ENCODE data around the gene GTF3C4. TPM values are rescaled to one million over a fixed set of nuclear protein-coding genes. Genes with fewer than 3 reads are reported as not detected.
A peak's percentile ranks its signal among the peaks of the same experiment; 100 is the strongest.

The GTF3C4 gene
- total and polyA plus RNA-seq, 2 of the 13 experiments (the other 11 are each of a cell fraction or from before 2014, with no cell fraction given), result 2.6 to 12.9 TPM

DNA sequence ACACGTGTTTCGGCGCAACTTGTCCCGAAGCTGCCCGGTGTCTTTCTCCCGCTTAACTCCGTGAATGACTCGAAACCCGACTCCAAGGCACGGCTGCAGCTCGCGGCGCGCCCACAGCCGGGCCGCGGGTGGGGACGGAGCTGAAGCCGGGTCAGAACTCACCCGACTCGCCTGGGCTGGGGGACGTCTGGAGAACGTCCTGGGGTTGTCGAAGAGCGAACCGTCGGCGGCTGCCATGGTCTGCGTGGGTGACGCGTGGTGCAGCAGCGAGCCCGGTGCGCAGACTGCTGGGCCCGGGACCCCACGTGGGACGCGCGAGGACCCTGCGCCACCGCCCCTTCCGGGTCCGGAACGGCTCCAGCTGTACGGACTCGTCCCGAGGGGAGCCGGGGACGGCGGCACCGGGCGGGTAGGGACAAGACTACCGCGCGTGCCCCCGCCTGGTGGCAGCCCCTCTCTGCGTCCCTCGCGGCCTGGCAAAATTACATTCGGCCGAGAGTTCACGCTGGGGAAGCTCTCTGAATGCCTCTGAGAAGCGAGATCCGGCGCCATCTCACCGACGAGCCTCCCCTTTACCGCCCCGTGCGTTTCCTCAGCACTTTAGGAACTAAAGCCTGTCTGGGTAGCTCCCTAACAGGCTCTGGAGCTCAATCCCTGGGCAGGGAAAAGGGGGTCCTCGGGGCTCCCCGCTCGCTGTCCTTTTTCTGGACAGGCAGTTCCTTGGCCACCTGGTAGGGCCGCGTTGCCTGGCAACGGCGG, 387 bp upstream of the GTF3C4 start, which contains the start of gene DDX31 (continued):
- TF ChIP-seq CBX2 (IDR thresholded peaks at IDR 0.05; ENCODE audit: low read depth, low read length) (no peak), CBX2 (CRISPR knock-in tag; IDR thresholded peaks at IDR 0.05; ENCODE audit: low read depth) (no peak), ZNF432 (CRISPR knock-in tag; IDR thresholded peaks at IDR 0.05; ENCODE audit: borderline replicate concordance) (no peak), ZNF549 (CRISPR knock-in tag; IDR thresholded peaks at IDR 0.05) (no peak), SMAD3 (CRISPR knock-in tag; IDR thresholded peaks at IDR 0.05) (peak; percentile 18; the same call in 1 of the 2 replicates), ZNF343 (CRISPR knock-in tag; IDR thresholded peaks at IDR 0.05) (peak; percentile 59; the same call in 1 of the 2 replicates), RBFOX2 (IDR thresholded peaks at IDR 0.05; ENCODE audit: low read depth, low read length) (peak; percentile 93), GABPB1 (CRISPR knock-in tag; IDR thresholded peaks at IDR 0.05) (peak; percentile 94), PLRG1 (conservative IDR thresholded peaks at IDR 0.05) (no peak), ZSCAN31 (CRISPR knock-in tag; IDR thresholded peaks at IDR 0.05; ENCODE audit: low read depth) (peak; percentile 75; the same call in 1 of the 2 replicates), CCDC6 (CRISPR knock-in tag; IDR thresholded peaks at IDR 0.05) (peak; percentile 46; the same call in 1 of the 2 replicates), ZMYM2 (CRISPR knock-in tag; IDR thresholded peaks at IDR 0.05) (peak; percentile 93; the same call in 1 of the 2 replicates), ZNF12 (CRISPR knock-in tag; IDR thresholded peaks at IDR 0.05) (peak; percentile 67)
- TF ChIP-seq, protein P1, sequence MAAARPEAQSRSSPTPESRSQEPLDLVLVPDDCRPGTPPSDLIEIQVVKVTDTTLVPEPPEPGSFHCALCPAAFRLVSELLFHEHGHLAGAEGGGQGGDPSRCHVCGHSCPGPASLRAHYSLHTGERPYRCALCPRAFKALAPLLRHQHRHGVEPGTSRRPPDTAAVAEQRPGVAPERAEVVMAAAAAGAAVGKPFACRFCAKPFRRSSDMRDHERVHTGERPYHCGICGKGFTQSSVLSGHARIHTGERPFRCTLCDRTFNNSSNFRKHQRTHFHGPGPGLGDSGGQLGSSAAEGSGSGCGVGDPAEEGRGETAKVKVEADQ (CRISPR knock-in tag; IDR thresholded peaks at IDR 0.05; ENCODE audit: borderline replicate concordance), result peak; percentile 98
- TF ChIP-seq, protein P2, sequence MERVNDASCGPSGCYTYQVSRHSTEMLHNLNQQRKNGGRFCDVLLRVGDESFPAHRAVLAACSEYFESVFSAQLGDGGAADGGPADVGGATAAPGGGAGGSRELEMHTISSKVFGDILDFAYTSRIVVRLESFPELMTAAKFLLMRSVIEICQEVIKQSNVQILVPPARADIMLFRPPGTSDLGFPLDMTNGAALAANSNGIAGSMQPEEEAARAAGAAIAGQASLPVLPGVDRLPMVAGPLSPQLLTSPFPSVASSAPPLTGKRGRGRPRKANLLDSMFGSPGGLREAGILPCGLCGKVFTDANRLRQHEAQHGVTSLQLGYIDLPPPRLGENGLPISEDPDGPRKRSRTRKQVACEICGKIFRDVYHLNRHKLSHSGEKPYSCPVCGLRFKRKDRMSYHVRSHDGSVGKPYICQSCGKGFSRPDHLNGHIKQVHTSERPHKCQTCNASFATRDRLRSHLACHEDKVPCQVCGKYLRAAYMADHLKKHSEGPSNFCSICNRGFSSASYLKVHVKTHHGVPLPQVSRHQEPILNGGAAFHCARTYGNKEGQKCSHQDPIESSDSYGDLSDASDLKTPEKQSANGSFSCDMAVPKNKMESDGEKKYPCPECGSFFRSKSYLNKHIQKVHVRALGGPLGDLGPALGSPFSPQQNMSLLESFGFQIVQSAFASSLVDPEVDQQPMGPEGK (CRISPR knock-in tag; IDR thresholded peaks at IDR 0.05), result no peak; the same call in none of the 2 replicates
- TF ChIP-seq, protein P3, sequence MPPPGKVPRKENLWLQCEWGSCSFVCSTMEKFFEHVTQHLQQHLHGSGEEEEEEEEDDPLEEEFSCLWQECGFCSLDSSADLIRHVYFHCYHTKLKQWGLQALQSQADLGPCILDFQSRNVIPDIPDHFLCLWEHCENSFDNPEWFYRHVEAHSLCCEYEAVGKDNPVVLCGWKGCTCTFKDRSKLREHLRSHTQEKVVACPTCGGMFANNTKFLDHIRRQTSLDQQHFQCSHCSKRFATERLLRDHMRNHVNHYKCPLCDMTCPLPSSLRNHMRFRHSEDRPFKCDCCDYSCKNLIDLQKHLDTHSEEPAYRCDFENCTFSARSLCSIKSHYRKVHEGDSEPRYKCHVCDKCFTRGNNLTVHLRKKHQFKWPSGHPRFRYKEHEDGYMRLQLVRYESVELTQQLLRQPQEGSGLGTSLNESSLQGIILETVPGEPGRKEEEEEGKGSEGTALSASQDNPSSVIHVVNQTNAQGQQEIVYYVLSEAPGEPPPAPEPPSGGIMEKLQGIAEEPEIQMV (CRISPR knock-in tag; IDR thresholded peaks at IDR 0.05; ENCODE audit: low read depth), result peak; percentile 59; the same call in 1 of the 2 replicates
- TF ChIP-seq, protein P4, sequence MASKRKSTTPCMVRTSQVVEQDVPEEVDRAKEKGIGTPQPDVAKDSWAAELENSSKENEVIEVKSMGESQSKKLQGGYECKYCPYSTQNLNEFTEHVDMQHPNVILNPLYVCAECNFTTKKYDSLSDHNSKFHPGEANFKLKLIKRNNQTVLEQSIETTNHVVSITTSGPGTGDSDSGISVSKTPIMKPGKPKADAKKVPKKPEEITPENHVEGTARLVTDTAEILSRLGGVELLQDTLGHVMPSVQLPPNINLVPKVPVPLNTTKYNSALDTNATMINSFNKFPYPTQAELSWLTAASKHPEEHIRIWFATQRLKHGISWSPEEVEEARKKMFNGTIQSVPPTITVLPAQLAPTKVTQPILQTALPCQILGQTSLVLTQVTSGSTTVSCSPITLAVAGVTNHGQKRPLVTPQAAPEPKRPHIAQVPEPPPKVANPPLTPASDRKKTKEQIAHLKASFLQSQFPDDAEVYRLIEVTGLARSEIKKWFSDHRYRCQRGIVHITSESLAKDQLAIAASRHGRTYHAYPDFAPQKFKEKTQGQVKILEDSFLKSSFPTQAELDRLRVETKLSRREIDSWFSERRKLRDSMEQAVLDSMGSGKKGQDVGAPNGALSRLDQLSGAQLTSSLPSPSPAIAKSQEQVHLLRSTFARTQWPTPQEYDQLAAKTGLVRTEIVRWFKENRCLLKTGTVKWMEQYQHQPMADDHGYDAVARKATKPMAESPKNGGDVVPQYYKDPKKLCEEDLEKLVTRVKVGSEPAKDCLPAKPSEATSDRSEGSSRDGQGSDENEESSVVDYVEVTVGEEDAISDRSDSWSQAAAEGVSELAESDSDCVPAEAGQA (IDR thresholded peaks at IDR 0.05; ENCODE audit: low read depth), result peak; percentile 28; the same call in 1 of the 2 replicates
- TF ChIP-seq, protein P4 (CRISPR knock-in tag; IDR thresholded peaks at IDR 0.05; ENCODE audit: borderline replicate concordance), result no peak
- TF ChIP-seq, protein P5, sequence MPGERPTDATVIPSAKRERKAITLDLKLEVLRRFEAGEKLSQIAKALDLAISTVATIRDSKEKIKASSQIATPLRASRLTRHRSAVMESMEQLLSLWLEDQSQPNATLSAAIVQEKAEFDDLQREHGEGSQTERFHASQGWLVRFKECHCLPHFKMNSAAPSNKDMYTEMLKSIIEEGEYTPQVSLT (CRISPR knock-in tag; IDR thresholded peaks at IDR 0.05; ENCODE audit: borderline replicate concordance, low read depth), result no peak
